NT2/D1 (cell line): ENCODE data around the gene AIG1.

Experiments
- SUZ12 ChIP-seq: IDR thresholded peaks from 2 replicates; pipeline ENCODE4 v1.6.1; 2011; ENCODE audit not compliant: insufficient read length, insufficient read depth; ENCODE audit errors: extremely low read depth
- YY1 ChIP-seq: IDR thresholded peaks from 2 replicates; pipeline ENCODE4 v1.6.1; 2011; ENCODE audit not compliant: insufficient read length, insufficient read depth
- ZNF274 ChIP-seq: IDR thresholded peaks from 2 replicates; pipeline ENCODE4 v1.6.1; 2011; ENCODE audit warnings: mild to moderate bottlenecking, low read depth, low read length

GRCh38 chr6:143261899-143262436, 201.3 kb downstream of the AIG1 start:
- TF ChIP-seq YY1, result no peak
- no peak for TF ChIP-seq ZNF274
- TF ChIP-seq SUZ12, result no peak
